ENCODE measurements around the gene SPOP. TPM values are rescaled to one million over a fixed set of nuclear protein-coding genes. Genes with fewer than 3 reads are reported as not detected.

SPOP gene
- total and polyA plus RNA-seq, 2 experiments from 2014 or later: 51.2 to 65.7 TPM

GRCh38 chr17:49567104-49567521 is 110.8 kb downstream of the SPOP start:
- 79% methylated on average over 9 of the region's 9 CpGs for WGBS (ENCODE audit: low lambda C conversion rate, missing lambda C conversion rate)
- Histone ChIP-seq H3K27ac (no peak overlapping the region), H3K4me1 (ENCODE audit: insufficient read depth) (no peaks in the 10 kb centered on the region)

GRCh38 chr17:49566668-49567071 is 111.2 kb downstream of the SPOP start:
- peak overlapping the region; percentile 22 for H3K4me2 ChIP-seq
- no peak for TF ChIP-seq EZH2phosphoT487 (IDR thresholded peaks at IDR 0.05; ENCODE audit: low read depth, severe bottlenecking, unreplicated experiment)
- no peak for TF ChIP-seq CTCF (IDR thresholded peaks at IDR 0.05; ENCODE audit: poor library complexity)
- TF ChIP-seq EZH2 (IDR thresholded peaks at IDR 0.05; ENCODE audit: borderline replicate concordance): no peak

More at GRCh38 chr17:49567104-49567521, 110.8 kb downstream of the SPOP start:
- Histone ChIP-seq H3K9me3 (ENCODE audit: low read depth) (no peaks in the 10 kb centered on the region), H3K79me2 (no peaks in the 10 kb centered on the region), H3K4me3 (no peak overlapping the region), H3K27me3 (peaks cover 21% of the 10 kb centered on the region), H3K9me2 (replicated peaks; ENCODE audit: insufficient read depth) (no peaks in the 10 kb centered on the region), H3K36me3 (replicated peaks; ENCODE audit: insufficient read depth, low read depth) (no peaks in the 10 kb centered on the region), H3K4me2 (no peak overlapping the region), H4K20me1 (ENCODE audit: insufficient read depth, poor library complexity, severe bottlenecking) (no peaks in the 10 kb centered on the region), H2AFZ (no peak overlapping the region)
- no peak for DNase-seq (ENCODE audit: low spot score)
- TF ChIP-seq CTCF (IDR thresholded peaks at IDR 0.05; ENCODE audit: poor library complexity) (no peak), EZH2 (IDR thresholded peaks at IDR 0.05; ENCODE audit: borderline replicate concordance) (no peak), EZH2phosphoT487 (IDR thresholded peaks at IDR 0.05; ENCODE audit: low read depth, severe bottlenecking, unreplicated experiment) (no peak)

GRCh38 chr17:49565948-49566491 is 111.9 kb downstream of the SPOP start:
- WGBS (ENCODE audit: low lambda C conversion rate, missing lambda C conversion rate): 35% methylated on average over 14 of the region's 14 CpGs
- peak overlapping the region; percentile 22 for H3K4me2 ChIP-seq
- peak overlapping the region; percentile 39 for H3K27ac ChIP-seq

More at GRCh38 chr17:49566668-49567071, 111.2 kb downstream of the SPOP start:
- H3K79me2 ChIP-seq: no peaks in the 10 kb centered on the region
- no peaks in the 10 kb centered on the region for H3K4me1 ChIP-seq (ENCODE audit: insufficient read depth)
- H3K9me3 ChIP-seq (ENCODE audit: low read depth): no peaks in the 10 kb centered on the region
- no peak overlapping the region for H3K4me3 ChIP-seq
- no peak overlapping the region for H2AFZ ChIP-seq
- peaks cover 17% of the 10 kb centered on the region for H3K27me3 ChIP-seq
- 81% methylated on average over 5 of the region's 5 CpGs for WGBS (ENCODE audit: low lambda C conversion rate, missing lambda C conversion rate)
- no peaks in the 10 kb centered on the region for H4K20me1 ChIP-seq (ENCODE audit: insufficient read depth, poor library complexity, severe bottlenecking)
- no peaks in the 10 kb centered on the region for H3K36me3 ChIP-seq (replicated peaks; ENCODE audit: insufficient read depth, low read depth)
- no peaks in the 10 kb centered on the region for H3K9me2 ChIP-seq (replicated peaks; ENCODE audit: insufficient read depth)
- H3K27ac ChIP-seq: peak overlapping the region; percentile 35
- DNase-seq (ENCODE audit: low spot score): no peak

More at GRCh38 chr17:49565948-49566491, 111.9 kb downstream of the SPOP start:
- Histone ChIP-seq H3K4me1 (ENCODE audit: insufficient read depth) (no peaks in the 10 kb centered on the region), H3K4me3 (no peak overlapping the region), H2AFZ (no peak overlapping the region), H3K9me2 (replicated peaks; ENCODE audit: insufficient read depth) (no peaks in the 10 kb centered on the region), H3K27me3 (peaks cover 10% of the 10 kb centered on the region), H3K9me3 (ENCODE audit: low read depth) (no peaks in the 10 kb centered on the region), H4K20me1 (ENCODE audit: insufficient read depth, poor library complexity, severe bottlenecking) (no peaks in the 10 kb centered on the region), H3K36me3 (replicated peaks; ENCODE audit: insufficient read depth, low read depth) (no peaks in the 10 kb centered on the region), H3K79me2 (no peaks in the 10 kb centered on the region)
- peak; percentile 80 for DNase-seq (ENCODE audit: low spot score)
- TF ChIP-seq CTCF (IDR thresholded peaks at IDR 0.05; ENCODE audit: poor library complexity): no peak
- no peak for TF ChIP-seq EZH2phosphoT487 (IDR thresholded peaks at IDR 0.05; ENCODE audit: low read depth, severe bottlenecking, unreplicated experiment)
- no peak for TF ChIP-seq EZH2 (IDR thresholded peaks at IDR 0.05; ENCODE audit: borderline replicate concordance)
